Adrenal gland (tissue), 5 donors: ENCODE data around the gene EMILIN2.

Experiments
- CTCF ChIP-seq, 6 experiments: fragments of 450-650 bp in 4 of 6; fragments of 200-600 bp in 2 of 6; sonication (generic) in 1 of 6; IDR thresholded peaks; 1 replicate in 5 of 6; 2 replicates in 1 of 6; pipeline versions ENCODE4 v1.5.1 to v1.8.0; 2016 to 2021; ENCODE audit warnings: antibody characterized with exemption in 6 of 6, mild to moderate bottlenecking in 2 of 6, moderate library complexity in 1 of 6
- POLR2A ChIP-seq, 2 donors: fragments of 450-650 bp; IDR thresholded peaks; one replicate each; pipeline ENCODE4 v1.6.1; 2017; ENCODE audit warnings: antibody characterized with exemption in 2 of 2, mild to moderate bottlenecking in 2 of 2, moderate library complexity in 1 of 2
- donor health status: DM: no; HTN: no; CAD: no.

GRCh38 chr18:2848247-2849246 is 1.7 kb downstream of the EMILIN2 start:
- TF ChIP-seq CTCF (IDR thresholded peaks at IDR 0.05) (no peak), POLR2A (IDR thresholded peaks at IDR 0.05) (no peak)
